ENCODE measurements around the gene BTK.

The BTK gene

GRCh38 chrX:101393530-101394305 lies 7.7 kb upstream of the BTK start:
- no peak for DNase-seq (ENCODE audit: low read depth)

DNA sequence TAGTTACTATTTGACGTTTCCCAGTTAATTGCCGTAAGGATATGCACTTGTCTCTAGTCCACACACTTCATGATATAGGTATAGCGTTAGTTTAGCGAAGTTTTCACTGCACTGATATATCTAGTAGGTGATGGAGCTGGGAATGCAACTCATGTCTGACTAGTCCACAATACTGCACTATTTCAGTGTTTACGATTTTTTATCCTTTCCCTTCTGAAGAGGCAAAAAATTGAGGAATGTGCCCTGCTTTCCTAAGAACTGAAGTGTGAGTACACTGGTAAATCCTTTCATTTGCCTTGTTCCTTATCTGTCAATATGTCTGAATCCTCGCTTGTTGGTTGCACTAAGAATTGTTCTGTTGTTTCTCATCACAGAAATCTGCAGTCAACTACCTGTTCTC lies 5.8 kb upstream of the BTK start:
- DNase-seq (ENCODE audit: low read depth), result no peak

GRCh38 chrX:101390664-101391525 lies 4.9 kb upstream of the BTK start, which contains the start of gene RPL36A:
RPL36A (plus strand) TSS chrX:101391011; CDS start chrX:101391044, 33 bp downstream.
- DNase-seq (ENCODE audit: low read depth), result peak; percentile 88

DNA sequence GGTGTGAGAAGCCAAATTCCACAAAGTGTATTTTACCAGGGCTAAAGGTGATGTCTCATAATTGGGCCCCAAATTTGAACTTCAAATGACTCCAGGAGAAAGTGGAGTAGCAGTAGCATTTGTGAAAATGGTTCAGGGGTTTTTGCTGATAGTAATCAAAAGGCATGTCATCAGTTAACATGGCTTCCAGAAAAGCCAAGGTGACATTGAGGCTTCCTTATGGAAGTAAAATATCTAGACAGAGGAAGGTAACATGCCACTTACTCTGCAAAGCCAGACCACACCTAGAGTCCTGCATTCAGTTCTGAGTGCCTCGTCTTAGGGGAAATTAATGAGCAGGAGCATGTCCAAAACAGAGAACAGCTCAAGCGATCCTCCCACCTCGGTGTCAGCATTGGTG lies 2.6 kb upstream of the BTK start:
- DNase-seq (ENCODE audit: low read depth), result no peak

DNA sequence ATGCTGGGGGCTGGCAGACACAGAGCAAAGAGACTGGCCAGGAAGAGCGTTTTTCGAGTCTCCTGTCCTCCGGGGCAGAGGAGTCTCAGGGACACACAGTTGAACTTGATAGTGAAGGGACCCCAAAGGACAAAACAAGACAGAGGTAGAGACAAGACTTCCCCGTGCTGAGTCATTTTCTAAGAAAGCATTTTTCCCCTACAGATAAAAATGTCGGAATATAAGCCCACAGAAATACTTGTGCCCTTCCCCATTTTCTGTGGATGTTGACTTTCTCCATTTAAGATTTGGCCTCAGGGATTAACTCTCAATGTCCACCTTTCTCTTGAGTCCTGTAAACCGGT lies 523 bp upstream of the BTK start:
- DNase-seq (ENCODE audit: low read depth), result no peak

DNA sequence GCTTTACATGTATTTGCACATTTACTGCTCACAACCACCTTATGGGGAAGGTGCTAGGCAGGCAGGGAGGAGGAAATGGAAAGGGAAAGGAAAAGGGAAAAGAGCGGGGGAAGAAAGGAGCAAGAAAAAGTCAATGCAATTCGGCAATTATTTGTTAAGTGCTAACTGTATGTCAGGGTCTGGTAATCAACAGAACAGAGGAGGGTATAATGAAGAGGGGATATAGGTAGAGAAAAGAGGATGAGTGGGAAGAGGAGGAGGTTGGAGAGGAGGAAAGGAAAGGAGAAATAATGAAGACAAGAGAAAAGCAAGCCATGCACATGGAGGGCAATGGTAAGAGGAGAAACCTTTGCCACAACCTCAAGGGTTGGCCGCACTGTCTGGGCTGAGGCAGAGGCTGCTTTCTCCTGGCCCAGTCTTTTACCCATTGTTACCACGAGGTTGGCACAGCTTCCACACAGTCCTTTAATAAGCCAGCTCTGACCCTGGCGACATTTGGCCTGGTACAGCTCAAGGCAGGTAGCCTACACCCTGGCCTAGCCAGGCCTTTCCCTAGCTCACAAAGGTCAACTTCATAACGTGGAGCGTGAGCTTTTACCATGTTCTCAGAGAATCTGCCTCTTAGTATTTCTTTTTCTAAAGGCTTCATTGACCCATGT lies 836 bp downstream of the BTK start:
- no peak for DNase-seq (ENCODE audit: low read depth)

DNA sequence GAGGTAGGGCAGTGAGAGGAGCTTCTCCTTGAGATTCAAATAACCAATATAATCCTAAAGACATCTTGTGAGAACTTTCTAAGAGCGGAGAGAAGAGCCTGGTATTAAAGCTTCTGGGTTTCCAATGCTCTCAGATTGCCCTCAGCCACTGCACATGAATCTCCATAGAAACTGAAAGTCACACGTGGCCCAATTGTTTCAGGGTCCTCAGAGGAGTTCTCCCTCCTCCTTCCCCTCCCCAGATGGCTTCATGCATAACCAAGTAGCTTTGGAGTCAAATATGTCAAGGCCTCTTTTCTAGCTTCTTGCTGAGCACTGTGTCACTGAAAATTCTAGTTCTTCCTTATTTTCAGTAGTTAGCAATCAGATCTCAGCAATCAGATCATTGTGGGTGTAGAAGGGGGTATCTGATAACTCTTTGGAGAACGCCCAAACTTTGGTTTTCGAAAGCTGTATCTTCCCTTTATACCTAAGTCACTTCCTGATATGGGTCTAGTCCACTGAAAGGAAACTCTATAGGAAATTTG lies 2.2 kb downstream of the BTK start:
- no peak for DNase-seq (ENCODE audit: low read depth)

DNA sequence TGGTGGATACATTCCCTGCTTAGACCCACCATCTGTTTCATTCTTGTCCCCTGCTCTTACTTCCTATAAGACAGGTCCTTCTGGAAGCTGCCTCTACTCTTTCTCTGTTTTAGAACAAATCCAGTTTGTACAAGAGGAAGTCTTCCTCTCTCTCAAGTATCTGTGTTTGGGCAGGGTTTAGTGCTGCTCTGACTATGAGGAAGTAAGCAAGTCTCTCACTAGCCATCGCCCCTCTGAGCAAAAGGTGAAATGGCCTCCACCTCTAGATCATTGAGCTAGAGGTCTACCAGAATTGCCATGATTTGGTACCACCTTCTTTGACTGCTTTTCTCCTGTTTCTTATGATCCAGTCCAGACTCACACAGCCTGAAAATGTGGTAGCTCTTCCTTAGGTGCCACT lies 8.4 kb downstream of the BTK start:
- no peak for DNase-seq (ENCODE audit: low read depth)

DNA sequence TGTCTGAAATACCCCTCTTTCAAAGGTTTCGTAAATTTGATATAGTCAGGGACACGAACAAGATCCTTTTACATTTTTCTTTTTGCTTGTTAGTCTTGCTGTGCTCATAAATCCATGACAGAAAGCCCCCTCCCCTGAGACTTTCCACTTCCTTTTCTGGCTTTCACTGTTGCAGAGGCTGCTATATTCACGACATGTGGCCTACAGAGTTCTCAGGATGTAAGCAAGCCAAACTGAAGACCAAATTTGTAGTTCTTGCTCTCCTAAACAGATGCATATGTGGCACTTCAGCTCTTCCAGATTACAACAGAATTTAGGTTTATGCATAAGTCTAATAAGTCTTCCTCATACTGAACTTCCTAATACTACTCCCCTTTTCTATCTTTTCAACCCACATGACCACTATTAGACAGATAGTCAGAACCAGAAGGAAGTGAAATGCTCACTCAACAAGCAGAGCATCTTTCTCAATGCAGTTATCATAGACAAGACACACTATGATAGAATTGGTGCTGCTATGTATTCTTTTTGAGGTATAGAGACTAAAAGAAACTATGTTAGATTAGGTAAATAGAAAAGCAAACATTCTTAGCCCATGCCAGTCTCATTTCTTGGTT lies 15.0 kb downstream of the BTK start:
- DNase-seq (ENCODE audit: low read depth), result no peak

- no peak for DNase-seq (ENCODE audit: low read depth)
Measured at GRCh38 chrX:101369687-101370086, 16.3 kb downstream of the BTK start.

GRCh38 chrX:101368800-101369199 lies 17.2 kb downstream of the BTK start:
- DNase-seq (ENCODE audit: low read depth), result no peak

GRCh38 chrX:101365301-101365795 lies 20.6 kb downstream of the BTK start:
- DNase-seq (ENCODE audit: low read depth), result no peak

DNA sequence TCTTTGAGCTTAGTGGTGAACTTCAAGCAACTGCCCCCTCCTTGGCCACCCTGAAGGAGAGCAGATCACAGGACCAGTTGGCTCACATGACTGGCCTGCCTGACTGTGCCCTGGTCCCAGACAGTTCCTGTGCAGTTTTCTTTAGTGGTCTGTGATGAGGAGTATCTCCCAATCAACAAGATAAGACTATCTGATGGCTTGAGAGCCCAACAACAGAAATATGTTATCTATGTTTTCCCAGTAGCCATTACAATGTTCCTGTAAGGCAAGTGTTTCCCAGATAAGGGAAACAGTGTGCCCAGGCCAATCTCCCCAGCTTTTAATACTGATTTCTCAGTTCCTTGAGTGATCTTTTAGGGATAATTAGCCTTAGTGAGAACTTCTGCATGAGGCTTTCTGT lies 23.2 kb downstream of the BTK start:
- no peak for DNase-seq (ENCODE audit: low read depth)

- DNase-seq (ENCODE audit: low read depth), result no peak
Measured at GRCh38 chrX:101362116-101362515, 23.9 kb downstream of the BTK start.

DNA sequence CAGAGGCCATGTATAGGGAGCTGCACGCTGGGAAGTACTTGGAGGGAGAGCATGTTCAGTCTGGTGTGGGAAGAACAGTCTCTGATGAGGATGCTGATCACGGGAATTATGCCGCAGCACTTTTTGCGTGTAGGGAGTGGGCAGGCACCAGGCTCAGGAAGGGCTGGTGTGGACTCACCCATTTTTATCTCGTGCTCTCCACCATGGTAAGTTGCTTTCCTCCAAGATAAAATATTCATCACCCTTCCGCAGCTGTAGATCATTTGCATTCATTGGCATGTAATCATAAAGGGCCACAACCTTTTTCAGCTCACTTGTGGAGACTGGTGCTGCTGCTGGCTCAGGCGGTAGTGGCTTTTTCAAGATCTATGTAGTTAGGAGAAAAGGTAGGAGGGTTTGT lies 25.6 kb downstream of the BTK start:
- DNase-seq (ENCODE audit: low read depth), result no peak

DNA sequence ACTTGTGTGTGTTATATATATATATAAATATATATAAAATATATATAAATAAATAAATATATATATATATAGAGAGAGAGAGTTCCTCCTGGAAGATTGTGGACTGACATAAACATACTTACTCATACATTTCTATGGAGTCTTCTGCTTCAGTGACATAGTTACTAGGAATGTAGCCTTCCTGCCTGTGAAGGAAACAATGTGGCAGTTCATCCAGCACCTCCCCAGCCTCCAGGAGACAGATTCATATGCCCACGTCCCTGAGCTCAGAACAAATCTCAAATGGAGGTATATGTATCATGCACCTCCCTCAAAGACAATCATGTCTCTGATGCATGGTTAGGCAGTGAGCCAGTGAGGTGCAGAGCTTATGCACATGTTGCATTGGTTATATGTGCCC lies 26.0 kb downstream of the BTK start:
- DNase-seq (ENCODE audit: low read depth), result peak; percentile 36

DNA sequence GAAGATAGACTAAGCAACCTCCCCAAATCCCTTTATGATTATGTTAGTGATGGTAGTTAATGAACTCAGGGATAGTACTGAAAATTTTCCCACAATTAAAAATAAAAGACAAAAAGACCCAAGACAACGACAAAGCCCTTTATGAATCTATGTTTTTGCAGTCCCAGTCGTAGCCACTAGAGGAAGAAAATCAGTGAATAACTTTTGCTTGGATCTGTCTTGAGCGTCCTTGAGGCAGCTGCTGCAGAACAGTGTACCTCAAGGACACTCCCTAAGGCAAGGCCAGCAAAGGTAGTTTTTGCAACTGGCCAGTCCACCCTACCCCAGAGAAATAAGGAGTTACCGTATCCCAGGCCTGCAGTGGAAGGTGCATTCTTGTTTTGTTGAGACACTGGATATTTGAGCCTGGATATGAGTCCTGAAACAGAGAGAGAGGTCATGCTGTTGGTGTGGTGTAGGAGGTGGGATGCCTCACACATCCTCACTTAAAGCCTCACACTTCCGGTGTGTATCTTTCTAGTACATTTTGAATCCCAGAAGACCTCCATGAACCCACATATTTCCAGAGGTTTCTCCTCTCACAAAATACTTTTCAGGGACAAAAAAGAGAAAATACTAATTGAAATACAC lies 28.7 kb downstream of the BTK start:
- peak; percentile 33 for DNase-seq (ENCODE audit: low read depth)

- no peak for DNase-seq (ENCODE audit: low read depth)
Measured at GRCh38 chrX:101349193-101349562, 36.8 kb downstream of the BTK start.

- DNase-seq (ENCODE audit: low read depth), result peak; percentile 66
Measured at GRCh38 chrX:101348452-101349192, 37.4 kb downstream of the BTK start, which contains the start of gene TIMM8A. TIMM8A (minus strand) TSS chrX:101348742; CDS start chrX:101348664, 78 bp downstream.

- DNase-seq (ENCODE audit: low read depth), result peak; percentile 47
Measured at GRCh38 chrX:101347859-101348451, 38.0 kb downstream of the BTK start.

All from iris pigment epithelial cell (primary cell).